ENCODE data around the gene KAT8.

GRCh38 chr16:31088459-31089183 lies 28.8 kb upstream of the KAT8 start, which contains the start of gene PRSS53:
- TF ChIP-seq, protein P1, sequence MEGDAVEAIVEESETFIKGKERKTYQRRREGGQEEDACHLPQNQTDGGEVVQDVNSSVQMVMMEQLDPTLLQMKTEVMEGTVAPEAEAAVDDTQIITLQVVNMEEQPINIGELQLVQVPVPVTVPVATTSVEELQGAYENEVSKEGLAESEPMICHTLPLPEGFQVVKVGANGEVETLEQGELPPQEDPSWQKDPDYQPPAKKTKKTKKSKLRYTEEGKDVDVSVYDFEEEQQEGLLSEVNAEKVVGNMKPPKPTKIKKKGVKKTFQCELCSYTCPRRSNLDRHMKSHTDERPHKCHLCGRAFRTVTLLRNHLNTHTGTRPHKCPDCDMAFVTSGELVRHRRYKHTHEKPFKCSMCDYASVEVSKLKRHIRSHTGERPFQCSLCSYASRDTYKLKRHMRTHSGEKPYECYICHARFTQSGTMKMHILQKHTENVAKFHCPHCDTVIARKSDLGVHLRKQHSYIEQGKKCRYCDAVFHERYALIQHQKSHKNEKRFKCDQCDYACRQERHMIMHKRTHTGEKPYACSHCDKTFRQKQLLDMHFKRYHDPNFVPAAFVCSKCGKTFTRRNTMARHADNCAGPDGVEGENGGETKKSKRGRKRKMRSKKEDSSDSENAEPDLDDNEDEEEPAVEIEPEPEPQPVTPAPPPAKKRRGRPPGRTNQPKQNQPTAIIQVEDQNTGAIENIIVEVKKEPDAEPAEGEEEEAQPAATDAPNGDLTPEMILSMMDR (IDR thresholded peaks at IDR 0.05), result no peak
- TF ChIP-seq POLR2AphosphoS5 (IDR thresholded peaks at IDR 0.05) (no peak), POLR2A (IDR thresholded peaks at IDR 0.05) (no peak), EP300 (IDR thresholded peaks at IDR 0.05) (no peak)

Data from upper lobe of left lung (tissue), 4 donors.